Fibroblast of peridontal ligament (primary cell): ENCODE measurements around the gene ST6GALNAC5.

ENCODE experiments used
- DNase-seq: peaks from one replicate; pipeline ENCODE4 v3.0.0-alpha.2; 2010; ENCODE audit errors: extremely low read depth

The ST6GALNAC5 gene

DNA sequence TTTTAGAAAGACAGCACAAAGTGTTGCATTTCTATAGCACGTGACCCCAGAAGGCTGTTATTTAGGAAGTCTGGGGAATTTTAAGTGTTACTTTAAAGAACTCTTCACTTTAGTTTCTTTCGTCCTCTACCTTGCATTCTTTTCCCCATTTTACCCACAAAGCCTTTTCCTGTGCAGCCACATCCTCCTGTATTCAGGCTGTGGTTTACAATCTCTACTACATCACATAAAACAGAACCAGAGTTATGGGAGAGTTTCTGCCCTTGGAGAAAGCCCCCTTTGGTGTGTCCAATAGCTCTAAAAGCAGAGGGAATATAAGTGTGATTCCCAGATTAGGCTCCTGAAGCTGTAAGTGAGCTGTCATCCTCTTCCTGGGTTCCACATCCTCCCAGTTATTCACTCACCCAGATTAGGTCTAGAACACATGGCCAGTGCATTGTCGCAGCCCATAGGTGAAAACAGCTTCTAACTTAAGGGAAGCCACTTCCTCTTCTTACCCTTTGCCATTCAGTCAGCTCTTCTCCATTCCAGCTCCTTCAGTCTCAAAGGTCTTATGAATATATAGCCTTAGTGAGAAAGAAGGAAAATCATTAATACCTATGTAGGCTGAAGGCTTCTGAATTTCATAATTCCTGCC, 180.8 kb downstream of the ST6GALNAC5 start:
- DNase-seq: no peak

DNA sequence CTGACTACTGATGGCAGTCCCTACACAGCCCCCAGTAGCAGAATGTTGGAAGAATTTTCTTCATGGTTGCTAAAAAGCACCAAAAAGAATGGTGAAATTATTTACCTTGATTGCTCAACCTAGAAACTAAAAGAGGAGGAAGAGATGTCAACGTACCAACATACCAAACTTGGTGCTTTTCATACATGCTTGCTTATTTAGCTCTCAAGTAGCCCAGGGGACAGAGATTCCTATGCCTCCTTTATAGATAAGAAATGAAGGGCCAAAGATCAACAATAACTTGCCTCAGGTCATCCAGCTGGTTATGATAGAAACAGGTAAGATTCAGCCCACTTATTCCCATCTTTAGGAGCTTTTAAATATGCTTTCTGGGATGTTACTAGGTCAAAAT, 181.3 kb downstream of the ST6GALNAC5 start:
- no peak for DNase-seq

DNA sequence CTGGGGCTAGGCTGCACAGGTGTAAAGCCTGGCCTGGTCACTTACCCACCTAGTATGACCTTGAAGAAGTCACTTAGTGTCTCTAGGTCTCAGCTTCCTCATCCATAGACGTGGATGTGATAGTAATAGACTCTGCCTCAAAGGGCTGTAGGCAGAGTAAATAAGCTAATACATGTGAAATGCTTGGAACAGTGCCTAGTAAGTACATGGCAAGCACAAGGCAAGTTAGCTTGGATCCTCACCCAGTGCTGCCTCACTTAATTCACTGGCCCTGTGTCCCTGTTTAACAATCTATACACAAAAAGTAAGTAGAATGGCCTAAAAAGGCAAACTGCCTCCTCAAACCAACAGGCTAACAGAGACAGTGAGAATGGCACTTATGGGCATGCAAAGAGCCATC, 184.1 kb downstream of the ST6GALNAC5 start:
- DNase-seq: peak; percentile 6

DNA sequence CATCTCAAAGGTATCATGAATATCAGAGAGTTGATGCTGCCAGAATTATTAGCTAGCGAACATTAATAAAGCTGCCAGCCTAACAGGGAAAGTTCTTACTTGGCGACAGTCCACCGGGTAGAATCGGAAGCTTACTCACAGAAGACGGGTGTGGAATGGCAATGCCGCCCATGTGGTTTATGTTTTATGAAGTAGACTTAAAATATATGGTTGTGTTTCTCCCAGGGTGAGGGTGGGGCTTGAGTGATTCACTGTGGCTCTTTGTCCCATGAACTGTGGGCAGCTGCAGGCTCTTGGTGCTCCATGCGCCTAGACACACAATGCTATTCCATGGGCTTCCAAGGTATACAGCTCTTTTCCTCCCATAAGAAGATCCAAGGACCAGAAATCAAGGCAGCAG, 189.2 kb downstream of the ST6GALNAC5 start:
- DNase-seq: no peak

DNA sequence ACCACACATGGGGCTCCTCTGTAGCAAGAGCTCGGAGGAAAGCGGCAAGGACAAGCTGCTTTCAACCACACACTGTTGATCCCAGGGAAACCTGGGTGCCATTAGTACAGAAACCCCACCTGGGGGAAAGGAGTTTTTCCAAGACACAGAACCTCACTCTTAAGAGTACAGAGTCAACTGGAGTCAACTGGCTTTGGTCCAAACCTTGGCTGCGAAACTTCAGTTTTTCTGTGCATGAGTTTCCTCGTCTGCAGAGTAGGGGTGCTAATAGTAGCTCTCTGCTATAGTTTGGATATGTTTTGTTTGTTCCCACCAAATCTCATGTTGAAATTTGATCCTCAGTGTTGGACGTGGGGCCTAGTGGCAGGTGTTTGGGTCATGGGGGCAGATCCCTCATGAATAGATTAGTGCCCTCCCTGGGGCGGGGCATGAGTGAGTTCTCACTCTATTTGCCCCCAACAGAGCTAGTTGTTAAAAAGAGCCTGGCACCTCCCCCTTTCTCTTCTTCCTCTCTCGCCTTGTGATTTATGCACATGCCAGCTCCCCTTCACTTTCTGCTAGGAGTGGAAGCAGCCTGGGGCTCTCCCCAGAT, 190.8 kb downstream of the ST6GALNAC5 start:
- DNase-seq: no peak

DNA sequence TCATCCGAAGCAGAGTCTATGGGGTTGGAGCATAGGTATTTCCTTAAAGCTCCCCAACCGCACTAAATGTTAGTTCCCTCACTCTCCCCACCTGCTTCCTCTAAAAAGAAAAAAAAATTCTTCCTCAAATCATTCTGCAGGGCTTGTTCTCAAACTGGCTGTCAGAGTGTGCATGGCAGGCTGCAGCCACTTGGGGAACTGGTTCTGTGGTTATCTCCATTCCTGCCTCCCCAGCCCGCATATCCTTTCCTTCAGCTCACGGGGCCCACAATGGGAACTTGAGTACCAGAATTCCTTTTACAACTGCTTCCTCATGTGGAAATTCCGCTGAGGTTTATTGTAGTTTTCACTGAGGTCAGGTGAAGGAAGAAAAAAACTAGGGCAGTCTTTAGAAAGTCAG, 192.7 kb downstream of the ST6GALNAC5 start:
- DNase-seq: no peak

DNA sequence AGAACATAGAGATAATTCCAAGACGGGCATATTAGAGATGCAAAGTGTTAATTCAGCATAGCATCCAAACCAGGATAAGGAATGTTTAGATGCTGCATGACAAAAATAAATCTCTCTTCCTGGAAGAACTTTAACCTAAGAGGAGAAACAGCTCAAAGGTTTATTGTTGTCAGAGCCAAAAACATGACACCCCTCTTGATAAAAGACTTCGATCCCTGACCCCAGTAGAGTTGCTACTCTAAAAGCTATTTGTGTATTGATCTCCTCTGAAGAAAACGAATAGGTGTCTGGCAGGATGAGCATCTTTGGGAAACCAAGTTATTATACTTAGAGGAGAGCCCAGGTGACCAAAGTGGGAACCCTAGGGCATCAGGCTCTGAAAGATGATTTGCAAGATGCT, 193.9 kb downstream of the ST6GALNAC5 start:
- DNase-seq: no peak

DNA sequence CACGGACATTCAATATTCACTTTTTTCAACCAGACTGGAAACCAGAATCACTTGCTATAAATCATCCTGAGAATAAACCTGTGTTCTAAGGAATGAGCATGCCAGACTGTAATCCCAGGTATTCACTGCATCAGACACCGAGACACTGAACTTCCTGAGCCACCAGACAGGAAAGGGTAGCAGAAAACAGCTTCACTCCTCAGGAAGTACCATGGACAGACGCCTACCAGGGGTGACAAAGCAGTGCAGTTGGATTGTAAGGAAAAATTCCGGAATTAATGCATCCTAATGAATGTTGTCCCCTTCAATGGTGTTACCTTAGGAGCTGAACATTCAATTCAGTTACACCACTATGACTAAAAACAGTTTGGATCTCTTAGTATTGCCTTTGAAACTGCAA, 195.8 kb downstream of the ST6GALNAC5 start:
- no peak for DNase-seq

DNA sequence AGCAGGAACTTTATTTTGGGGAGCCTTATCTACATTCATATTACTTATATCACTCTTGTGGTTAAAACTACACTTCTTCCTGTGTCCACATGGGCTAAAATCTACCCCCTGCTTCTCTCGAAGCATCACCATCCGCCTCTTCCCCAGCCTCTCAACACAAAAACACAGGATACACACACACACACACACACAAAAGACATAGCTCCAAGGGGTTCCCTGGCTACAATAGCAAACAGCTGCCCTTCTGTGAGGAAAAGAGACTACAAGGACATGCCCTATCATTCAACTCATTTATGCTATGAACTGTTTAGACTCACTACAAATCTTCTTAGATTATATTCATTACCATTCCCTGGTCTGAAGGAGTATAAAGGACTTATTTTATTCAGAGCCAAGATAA, 197.0 kb downstream of the ST6GALNAC5 start:
- DNase-seq: no peak

DNA sequence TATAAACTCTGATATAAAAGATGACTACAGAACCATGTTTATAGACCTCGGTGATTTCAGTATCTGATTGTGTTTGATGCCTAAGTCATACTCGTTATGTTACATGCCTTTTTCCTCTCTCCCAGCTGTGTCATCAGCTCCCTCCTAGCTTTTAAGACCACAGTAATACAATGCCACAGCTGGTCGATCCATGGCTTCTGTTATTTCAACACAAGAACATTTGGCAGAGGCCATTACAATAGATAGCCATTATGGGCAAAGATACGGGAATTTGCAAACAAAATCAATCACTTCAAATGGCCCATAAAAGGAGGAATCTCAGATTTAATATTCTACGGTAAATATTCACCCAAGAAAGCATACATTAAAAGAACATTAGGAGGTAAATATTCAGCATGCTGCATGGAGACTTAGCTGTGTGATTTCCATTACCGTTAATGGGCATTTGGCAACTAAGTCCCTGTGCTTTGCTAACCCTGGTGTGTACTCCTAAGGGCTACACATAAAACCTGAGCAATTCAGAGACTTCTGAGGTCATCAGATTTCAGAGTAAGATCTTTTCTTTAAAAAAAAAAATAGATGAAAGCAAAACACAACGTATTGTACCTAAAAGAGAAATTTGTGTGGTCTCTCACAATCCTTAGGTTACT, 198.5 kb downstream of the ST6GALNAC5 start:
- no peak for DNase-seq

DNA sequence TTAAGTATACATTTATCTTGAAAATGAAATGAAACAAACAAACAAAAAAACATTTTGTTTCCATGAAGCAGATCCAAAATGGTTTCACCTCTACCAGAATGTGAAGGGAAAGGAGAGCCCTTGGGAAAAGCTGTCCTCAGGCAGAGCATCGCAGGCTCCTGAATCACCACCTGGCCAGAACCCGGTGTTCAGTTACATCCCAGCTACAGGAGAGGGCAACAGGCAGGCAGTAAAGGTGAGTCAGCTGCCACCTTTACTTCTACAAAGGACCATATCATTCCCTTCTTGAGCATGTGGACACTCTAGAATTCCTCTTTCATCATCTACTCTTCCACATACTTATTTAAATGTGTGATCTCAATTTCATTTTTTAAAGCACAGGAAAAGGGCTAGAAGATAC, 200.7 kb downstream of the ST6GALNAC5 start:
- DNase-seq: no peak

DNA sequence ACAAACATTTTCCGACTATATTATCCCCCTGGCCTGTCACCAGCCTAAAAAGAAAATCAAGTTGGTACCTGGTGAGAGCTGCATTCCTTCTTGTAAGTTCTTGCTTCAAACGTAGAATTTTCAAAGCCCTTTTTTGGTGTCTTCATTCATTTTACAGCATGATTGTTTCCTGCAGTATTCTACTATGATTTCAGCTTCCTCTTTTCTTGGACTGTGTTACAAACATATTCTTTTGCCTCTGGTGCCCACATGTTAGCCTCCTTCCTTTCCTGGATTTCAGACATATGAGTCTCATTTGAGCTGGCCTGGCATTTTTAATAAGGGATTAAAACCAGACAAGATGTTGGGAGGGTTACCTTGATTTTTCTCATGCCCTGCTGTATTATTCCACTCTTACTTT, 209.5 kb downstream of the ST6GALNAC5 start:
- no peak for DNase-seq

DNA sequence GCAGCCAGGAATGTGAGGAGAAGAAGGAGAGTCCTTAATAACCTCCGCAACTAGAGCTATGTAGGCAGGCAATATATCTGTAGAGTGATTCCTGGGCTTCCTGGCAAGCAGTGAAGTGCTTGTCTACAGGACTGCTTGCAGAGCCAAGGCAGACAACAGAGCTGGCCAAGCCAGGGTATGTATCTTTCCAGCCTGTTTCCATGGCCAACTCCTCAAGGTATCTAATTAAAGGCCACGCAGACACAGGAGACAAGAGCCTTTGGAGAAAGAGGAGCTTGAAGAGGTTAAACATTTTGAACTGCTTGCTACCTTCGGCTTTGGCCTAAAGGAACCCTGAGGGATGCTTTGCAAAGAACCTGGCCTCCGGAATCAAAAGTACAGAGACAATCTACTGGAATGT, 214.6 kb downstream of the ST6GALNAC5 start:
- DNase-seq: no peak

DNA sequence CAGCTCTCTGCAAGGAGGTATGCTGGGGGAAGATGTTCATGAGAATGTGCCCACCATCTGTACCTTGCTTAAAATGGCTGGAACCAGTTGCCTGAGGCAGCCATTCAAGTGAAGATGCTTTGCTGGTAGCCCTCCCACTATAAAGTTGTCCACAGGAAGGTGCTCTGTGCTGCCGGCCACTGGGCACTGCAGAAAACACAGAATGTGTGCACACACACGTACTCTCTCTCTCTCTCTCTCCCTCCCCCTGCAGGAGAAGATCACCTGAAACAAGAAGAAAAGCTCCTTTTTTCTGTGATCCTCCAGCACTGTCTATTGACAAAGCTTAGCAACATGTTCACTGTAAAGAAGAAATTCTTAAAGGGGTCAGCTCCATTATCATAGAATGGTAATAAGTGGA, 217.2 kb downstream of the ST6GALNAC5 start:
- no peak for DNase-seq

DNA sequence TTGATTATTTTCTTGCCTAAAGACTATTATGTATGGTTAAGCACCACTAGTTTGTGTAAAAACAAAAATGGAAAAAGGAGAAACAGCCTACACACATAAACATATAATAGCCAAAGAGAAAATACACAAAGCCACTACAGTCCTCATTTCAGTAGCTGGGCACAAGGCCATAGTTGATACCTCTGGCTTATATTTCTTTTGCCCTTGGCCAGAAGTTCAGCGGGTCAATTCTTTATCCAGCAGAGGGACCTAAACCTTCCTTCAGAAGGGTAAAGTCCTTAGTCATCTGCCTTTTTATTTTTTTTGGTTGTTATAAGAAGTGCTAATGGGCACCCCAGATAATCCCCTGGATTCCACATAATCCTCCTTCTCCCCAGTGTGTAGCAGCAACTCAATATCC, 217.8 kb downstream of the ST6GALNAC5 start:
- no peak for DNase-seq

DNA sequence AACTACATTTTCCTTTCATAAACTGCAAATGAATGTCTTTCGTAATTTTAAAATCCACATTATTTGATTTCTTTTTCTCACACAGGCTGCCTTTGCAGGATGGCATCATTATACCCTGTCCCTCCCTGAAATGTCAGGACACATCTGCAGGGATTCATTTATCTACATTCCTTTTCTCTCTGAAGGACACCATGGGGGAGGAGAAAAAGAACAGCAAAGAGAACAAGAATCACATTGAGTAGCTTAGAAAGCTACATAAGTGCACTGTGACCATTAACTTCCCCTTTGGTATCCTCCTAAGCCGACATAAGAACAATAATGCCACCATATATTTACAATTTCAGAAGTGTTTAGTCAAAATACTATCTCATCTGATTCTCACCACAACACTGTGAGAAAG, 222.5 kb downstream of the ST6GALNAC5 start:
- DNase-seq: no peak

DNA sequence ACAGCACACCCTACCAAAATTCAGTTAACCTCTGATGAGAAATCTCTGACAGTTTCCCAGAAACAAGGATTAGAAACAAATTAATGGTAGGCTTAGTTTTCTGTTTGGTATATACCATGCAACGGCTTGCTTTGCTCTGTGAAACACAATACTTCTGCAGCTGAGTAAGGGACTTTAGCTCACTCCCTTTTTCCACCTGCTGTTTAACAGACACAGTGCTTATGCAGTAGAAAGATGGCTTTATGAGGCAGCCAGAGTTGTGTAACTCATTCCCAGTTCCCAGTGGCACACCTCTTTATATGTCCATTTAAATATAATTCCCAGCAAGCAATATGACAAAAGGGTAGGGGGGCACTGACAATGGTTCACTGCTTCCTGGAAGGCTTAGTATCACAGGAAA, 228.0 kb downstream of the ST6GALNAC5 start:
- no peak for DNase-seq

DNA sequence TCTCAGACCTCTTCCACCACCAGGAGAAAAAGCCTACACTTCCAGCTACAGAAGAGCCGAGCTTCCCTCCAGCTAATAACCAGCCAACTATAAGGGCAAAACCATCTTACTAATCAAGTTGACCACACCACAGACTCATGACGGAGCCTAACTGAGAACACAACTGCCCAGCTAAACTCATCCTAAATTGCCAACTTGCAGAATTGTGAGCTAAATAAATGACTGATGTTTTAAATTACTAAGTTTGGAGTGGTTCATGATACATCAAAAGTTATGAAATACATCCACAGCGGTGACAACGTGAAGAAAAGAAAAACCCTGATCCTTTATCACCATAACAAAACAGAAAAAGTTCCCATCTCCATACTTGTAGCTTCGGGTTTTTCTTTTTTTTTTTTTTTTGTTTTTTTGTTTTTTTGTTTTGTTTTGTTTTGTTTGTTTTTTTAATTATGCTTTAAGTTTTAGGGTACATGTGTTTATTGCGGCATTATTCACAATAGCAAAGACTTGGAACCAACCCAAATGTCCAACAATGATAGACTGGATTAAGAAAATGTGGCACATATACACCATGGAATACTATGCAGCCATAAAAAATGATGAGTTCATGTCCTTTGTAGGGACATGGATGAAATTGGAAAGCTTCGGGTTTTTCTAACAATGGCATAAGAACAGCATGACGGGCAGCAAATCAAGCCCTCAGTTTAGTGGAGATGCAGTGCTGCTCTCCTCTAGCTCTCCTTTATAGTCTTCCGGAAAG, 229.4 kb downstream of the ST6GALNAC5 start:
- DNase-seq: no peak

DNA sequence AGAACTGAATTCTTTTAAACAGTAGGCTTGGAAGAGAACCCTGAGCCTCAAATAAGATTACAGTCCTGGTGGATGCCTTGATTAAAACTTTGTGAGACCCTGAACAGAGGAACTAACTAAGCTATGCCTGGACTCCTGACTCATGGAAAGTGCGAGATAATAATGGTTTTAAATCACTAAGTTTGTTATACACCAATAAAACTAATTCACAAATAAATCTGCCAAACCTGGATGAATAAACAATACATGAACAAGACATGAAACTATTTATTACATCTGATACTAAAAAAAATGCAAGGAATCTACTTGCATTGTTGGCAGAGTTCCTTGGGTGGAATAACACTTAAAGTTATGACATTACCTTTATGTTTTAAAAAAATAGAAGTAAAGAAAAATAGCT, 233.6 kb downstream of the ST6GALNAC5 start:
- no peak for DNase-seq

DNA sequence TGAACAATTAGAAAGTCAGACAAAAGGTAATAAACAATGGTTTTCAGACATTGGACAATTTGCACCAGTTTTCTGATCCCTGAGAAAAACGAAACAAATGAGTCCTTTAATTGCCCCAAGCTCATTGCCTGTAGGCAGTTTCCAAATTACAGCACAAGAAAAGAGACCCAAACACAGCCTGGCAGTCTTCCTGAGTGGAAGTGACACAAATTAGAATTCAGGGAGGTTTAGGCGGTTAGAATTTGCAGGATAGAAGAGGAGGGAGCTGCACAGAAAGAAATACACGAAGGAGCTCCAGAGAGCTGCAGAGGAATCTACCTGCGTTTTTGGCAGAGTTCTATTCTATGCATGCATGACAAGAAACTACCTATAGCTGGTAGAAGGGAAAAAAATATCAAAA, 236.2 kb downstream of the ST6GALNAC5 start:
- no peak for DNase-seq

DNA sequence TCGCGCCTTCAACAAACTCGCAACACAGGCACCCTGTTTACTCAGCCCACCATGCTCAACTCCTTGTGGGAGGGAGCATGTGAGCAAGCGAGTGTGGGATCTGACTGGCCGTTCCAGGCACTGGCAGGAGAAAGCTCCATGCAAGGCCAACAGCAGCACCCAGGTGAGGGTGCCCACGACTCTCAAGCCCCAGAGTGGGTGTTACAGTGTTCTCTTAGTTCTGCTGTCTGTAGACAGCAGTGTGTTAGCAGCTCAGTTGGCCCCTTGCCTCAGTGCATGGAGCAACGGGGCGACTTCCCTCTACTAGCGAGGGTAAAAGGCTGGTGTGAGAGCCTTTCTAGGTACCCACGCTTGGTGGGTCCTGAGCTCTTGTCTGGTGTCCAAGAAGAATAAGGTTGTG, 237.4 kb downstream of the ST6GALNAC5 start:
- no peak for DNase-seq
